Tibial nerve (tissue), 4 donors: Measurements from ENCODE around the gene ASIC3. TPM values are rescaled to one million over a fixed set of nuclear protein-coding genes. Genes with fewer than 3 reads are reported as not detected.
"Not testable (repeated sequence)": the region's sequence is repeated elsewhere in the genome, so short reads cannot be mapped to it uniquely, and the experiment has no call there.

Experiments used
- DNase-seq, 2 donors: peaks; one replicate each; pipeline ENCODE4 v3.0.0-alpha.2; 2019; ENCODE audit warnings: low spot score in 2 of 2
- H3K27ac ChIP-seq, 4 donors: fragments of 200-600 bp; sonication (generic) in 3 of 4; one replicate each; pipeline ENCODE4 v1.5.1; 2017 to 2019; ENCODE audit warnings: mild to moderate bottlenecking in 1 of 4
- H3K27me3 ChIP-seq, 2 donors: fragments of 200-600 bp; sonication (generic) in 1 of 2; one replicate each; pipeline versions ENCODE4 v1.5.1 to v1.6.0; 2017 to 2019
- H3K36me3 ChIP-seq, 3 donors: fragments of 200-600 bp; sonication (generic); one replicate each; pipeline ENCODE4 v1.5.1; 2018 to 2019
- H3K4me1 ChIP-seq, 4 donors: fragments of 200-600 bp; sonication (generic) in 3 of 4; one replicate each; pipeline ENCODE4 v1.5.1; 2017 to 2019
- H3K4me3 ChIP-seq, 4 donors: fragments of 200-600 bp; sonication (generic) in 3 of 4; one replicate each; pipeline ENCODE4 v1.5.1; 2017 to 2019; ENCODE audit warnings: mild to moderate bottlenecking in 1 of 4, moderate library complexity in 1 of 4
- H3K9me3 ChIP-seq, 4 donors: fragments of 200-600 bp; sonication (generic) in 3 of 4; one replicate each; pipeline ENCODE4 v1.5.1; 2017 to 2019
- CTCF ChIP-seq, 5 experiments: fragments of 200-600 bp in 3 of 5; fragments of 450-650 bp in 2 of 5; sonication (generic) in 3 of 5; IDR thresholded peaks; one replicate each; pipeline ENCODE4 v1.5.1; 2016 to 2019; ENCODE audit warnings: antibody characterized with exemption in 5 of 5, mild to moderate bottlenecking in 3 of 5, moderate library complexity in 2 of 5
- EP300 ChIP-seq, 2 donors: sonication (generic); formaldehyde crosslinking; IDR thresholded peaks; one replicate each; pipeline ENCODE4 v1.6.1; 2017; ENCODE audit warnings: antibody characterized with exemption in 2 of 2, mild to moderate bottlenecking in 1 of 2
- POLR2A ChIP-seq, 2 donors: fragments of 450-650 bp; IDR thresholded peaks; one replicate each; pipeline ENCODE4 v1.6.1; 2017; ENCODE audit warnings: antibody characterized with exemption in 2 of 2, mild to moderate bottlenecking in 2 of 2, moderate library complexity in 2 of 2
- WGBS, 2 donors: methylation state at CpG; one replicate each; pipeline ENCODE4 v1.1.5; 2018; 5-methylcytosine and 5-hydroxymethylcytosine counted together
- total RNA-seq, 4 donors: library from RNA; depleted of rRNA; stranded (reverse); fragments of >200 nt; gene quantifications; one replicate each; pipeline ENCODE4 v1.1.0, GENCODE V29; 2016

The ASIC3 gene
- total RNA-seq, 4 donors from 2014 or later = 1.7 to 6.0 (median 4.0) TPM

DNA sequence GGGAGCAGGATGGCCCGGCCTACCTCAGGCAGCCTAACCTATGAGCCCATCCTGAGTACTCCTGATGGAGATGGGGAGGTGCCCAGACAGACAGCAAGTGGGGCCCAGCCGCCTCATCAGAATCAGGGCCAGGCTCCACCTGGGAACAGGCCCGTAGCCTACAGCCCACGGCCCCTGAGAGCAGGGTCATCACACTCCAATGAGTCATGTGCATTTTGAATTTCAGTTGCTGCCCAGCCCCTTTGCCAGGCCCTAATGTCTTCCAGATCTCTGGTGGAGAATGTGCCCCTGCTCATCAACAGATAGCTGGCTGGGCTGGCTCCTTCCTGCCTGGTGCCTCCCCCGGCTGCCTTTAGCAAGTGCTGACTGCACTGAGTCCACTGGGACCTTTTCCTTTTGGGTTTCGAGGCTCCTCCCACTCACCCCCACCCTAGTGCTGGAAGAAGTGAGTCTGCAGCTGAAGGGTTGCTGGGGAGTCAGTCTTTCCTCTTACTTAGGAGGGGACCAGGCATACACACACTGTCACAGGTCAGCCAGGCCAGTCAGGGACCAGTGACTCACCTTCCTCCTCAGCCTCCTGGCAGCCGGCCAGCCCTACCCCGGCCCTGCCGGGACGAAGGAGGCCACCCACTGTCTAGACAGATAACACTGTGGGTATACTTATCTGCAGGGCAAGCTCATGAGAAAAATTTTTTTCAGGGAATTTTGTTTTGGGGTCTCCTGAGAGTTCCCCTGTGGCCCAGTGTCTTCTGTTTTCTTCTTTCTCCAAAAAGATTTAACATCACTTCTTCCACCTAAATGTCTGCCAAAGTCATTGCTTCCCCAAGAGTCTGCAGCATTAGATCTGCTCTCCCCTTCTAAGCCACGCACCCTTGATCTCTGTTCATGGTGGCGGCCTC, 9.1 kb upstream of the ASIC3 start:
- Histone ChIP-seq H3K4me1 (peaks cover 0 to 27% (median 9%) of the 10 kb centered on the region in 4 donors), H3K9me3 (no peaks in the 10 kb centered on the region), H3K4me3 (no peak overlapping the region), H3K27me3 (no peaks in the 10 kb centered on the region), H3K36me3 (peaks cover 0 to 81% (median 0%) of the 10 kb centered on the region in 3 donors), H3K27ac (peak overlapping the region in 2 of 4 donors; percentile 20 to 70)
- TF ChIP-seq CTCF (IDR thresholded peaks at IDR 0.05) (no peak), EP300 (IDR thresholded peaks at IDR 0.05) (peak in 1 of 2 donors; percentile 45)
- peak; percentile 23 to 45 for DNase-seq
- 38 to 40% methylated on average over 10 to 12 of the region's 12 CpGs for WGBS, 2 donors

- Histone ChIP-seq H3K4me1 (peaks cover 0 to 24% (median 9%) of the 10 kb centered on the region in 4 donors), H3K27me3 (no peaks in the 10 kb centered on the region), H3K9me3 (no peaks in the 10 kb centered on the region), H3K27ac (no peak overlapping the region), H3K36me3 (peaks cover 0 to 81% (median 0%) of the 10 kb centered on the region in 3 donors), H3K4me3 (no peak overlapping the region)
- WGBS, 2 donors = 68% methylated on average over 17 to 18 of the region's 18 CpGs
- no peak for TF ChIP-seq CTCF (IDR thresholded peaks at IDR 0.05)
- no peak for TF ChIP-seq EP300 (IDR thresholded peaks at IDR 0.05)
- no peak for TF ChIP-seq POLR2A (IDR thresholded peaks at IDR 0.05)
- DNase-seq = no peak
Observed at GRCh38 chr7:151039850-151040548, 8.3 kb upstream of the ASIC3 start.

GRCh38 chr7:151040616-151041375, 7.5 kb upstream of the ASIC3 start:
- H3K36me3 ChIP-seq = peaks cover 0 to 81% (median 0%) of the 10 kb centered on the region in 3 donors
- H3K4me3 ChIP-seq = no peak overlapping the region
- no peak overlapping the region for H3K27ac ChIP-seq
- no peaks in the 10 kb centered on the region for H3K9me3 ChIP-seq
- H3K27me3 ChIP-seq = no peaks in the 10 kb centered on the region
- WGBS, 2 donors = 87% methylated on average over 29 to 30 of the region's 30 CpGs
- H3K4me1 ChIP-seq = peaks cover 0 to 19% (median 9%) of the 10 kb centered on the region in 4 donors
- no peak for DNase-seq
- TF ChIP-seq POLR2A (IDR thresholded peaks at IDR 0.05) (no peak), CTCF (IDR thresholded peaks at IDR 0.05) (no peak), EP300 (IDR thresholded peaks at IDR 0.05) (no peak)

DNA sequence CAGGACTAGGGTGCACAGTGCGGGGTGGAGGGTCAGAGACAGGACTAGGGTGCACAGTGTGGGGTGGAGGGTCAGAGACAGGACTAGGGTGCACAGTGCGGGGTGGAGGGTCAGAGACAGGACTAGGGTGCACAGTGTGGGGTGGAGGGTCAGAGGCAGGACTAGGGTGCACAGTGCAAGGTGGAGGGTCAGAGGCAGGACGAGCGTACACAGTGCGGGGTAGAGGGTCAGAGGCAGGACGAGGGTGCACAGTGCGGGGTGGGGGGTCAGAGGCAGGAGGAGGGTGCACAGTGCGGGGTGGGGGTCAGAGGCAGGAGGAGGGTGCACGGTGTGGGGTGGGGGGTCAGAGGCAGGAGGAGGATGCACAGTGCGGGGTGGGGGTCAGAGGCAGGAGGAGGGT, 4.9 kb upstream of the ASIC3 start:
- 84 to 87% methylated on average over 10 of the region's 10 CpGs for WGBS, 2 donors
- H3K9me3 ChIP-seq = not testable (repeated sequence)

DNA sequence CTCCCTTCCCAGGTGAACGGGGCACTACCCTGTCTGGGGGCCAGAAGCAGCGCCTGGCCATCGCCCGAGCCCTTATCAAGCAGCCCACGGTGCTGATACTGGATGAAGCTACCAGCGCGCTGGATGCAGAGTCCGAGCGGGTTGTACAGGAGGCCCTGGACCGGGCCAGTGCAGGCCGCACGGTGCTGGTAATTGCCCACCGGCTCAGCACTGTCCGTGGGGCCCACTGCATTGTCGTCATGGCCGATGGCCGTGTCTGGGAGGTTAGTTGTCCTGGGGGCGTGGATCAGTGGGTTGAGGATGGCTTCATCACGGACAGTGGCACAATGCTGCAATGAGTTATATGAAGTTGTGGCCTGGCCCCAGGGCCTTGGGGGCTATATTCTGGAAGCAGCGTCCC, 4.4 kb upstream of the ASIC3 start:
- WGBS, 2 donors = 80 to 92% methylated on average over 8 to 17 of the region's 20 CpGs
- H3K27me3 ChIP-seq = no peaks in the 10 kb centered on the region

More for the DNA sequence above, 4.9 kb upstream of the ASIC3 start:
- not testable (repeated sequence) for H3K27ac ChIP-seq, DNase-seq, H3K4me3 ChIP-seq, H3K27me3 ChIP-seq
- H3K36me3 ChIP-seq = peaks cover 0 to 59% (median 0%) of the 10 kb centered on the region in 3 donors
- H3K4me1 ChIP-seq = peaks cover 0 to 33% (median 18%) of the 10 kb centered on the region in 4 donors

More for the DNA sequence above, 4.4 kb upstream of the ASIC3 start:
- DNase-seq = no peak
- Histone ChIP-seq H3K4me3 (no peak overlapping the region), H3K27ac (no peak overlapping the region), H3K9me3 (no peaks in the 10 kb centered on the region), H3K36me3 (peaks cover 0 to 57% (median 0%) of the 10 kb centered on the region in 3 donors), H3K4me1 (peaks cover 0 to 28% (median 15%) of the 10 kb centered on the region in 4 donors)
- TF ChIP-seq POLR2A (IDR thresholded peaks at IDR 0.05) (no peak), CTCF (IDR thresholded peaks at IDR 0.05) (no peak), EP300 (IDR thresholded peaks at IDR 0.05) (no peak)
